ENCODE data around the gene ARHGEF33. TPM values are rescaled to one million over a fixed set of nuclear protein-coding genes. Genes with fewer than 3 reads are reported as not detected.

ARHGEF33 gene
- total RNA-seq, 1 donor from 2014 or later: 1.5 TPM

DNA sequence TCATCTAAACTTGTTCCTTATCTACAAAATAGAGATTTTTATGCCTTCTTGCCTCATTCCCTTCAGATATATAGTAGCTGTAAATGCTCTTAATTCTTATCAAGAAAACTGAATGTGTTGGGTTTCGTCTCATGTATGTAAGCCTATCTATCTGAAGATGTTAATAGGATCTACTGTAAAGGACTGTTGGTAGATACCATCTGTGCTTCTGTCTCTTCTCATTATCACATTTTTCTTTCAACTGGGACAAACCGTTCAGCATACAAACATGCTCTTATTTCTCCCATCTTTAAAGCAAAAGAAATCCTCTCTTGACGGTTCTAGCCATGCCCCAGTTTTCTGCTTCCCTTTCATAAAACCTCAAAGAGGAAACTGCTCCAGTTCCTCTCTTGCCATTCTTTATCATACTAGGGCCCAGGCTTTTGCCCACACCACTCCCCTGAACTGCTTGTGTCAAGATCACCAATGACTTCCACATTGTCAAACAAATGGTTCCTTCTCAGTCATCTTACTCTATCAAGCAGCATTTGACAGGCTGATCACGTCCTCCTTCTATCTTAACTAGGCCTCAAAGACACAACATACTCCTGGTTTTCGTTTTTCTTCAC lies 88.7 kb downstream of the ARHGEF33 start:
- no peaks in the 10 kb centered on the region for H3K36me3 ChIP-seq
- TF ChIP-seq, protein P1, sequence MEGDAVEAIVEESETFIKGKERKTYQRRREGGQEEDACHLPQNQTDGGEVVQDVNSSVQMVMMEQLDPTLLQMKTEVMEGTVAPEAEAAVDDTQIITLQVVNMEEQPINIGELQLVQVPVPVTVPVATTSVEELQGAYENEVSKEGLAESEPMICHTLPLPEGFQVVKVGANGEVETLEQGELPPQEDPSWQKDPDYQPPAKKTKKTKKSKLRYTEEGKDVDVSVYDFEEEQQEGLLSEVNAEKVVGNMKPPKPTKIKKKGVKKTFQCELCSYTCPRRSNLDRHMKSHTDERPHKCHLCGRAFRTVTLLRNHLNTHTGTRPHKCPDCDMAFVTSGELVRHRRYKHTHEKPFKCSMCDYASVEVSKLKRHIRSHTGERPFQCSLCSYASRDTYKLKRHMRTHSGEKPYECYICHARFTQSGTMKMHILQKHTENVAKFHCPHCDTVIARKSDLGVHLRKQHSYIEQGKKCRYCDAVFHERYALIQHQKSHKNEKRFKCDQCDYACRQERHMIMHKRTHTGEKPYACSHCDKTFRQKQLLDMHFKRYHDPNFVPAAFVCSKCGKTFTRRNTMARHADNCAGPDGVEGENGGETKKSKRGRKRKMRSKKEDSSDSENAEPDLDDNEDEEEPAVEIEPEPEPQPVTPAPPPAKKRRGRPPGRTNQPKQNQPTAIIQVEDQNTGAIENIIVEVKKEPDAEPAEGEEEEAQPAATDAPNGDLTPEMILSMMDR (IDR thresholded peaks at IDR 0.05): no peak
- no peaks in the 10 kb centered on the region for H3K9me3 ChIP-seq
- intact Hi-C loops (cut with DNase I): no loop called here
- H3K4me3 ChIP-seq: no peak overlapping the region
- no peak overlapping the region for H3K27ac ChIP-seq
- H3K27me3 ChIP-seq (ENCODE audit: low read depth): no peaks in the 10 kb centered on the region
- H3K4me1 ChIP-seq: no peaks in the 10 kb centered on the region
- ATAC-seq (peak in 1 of 2 donors; percentile 65), DNase-seq (no peak)

DNA sequence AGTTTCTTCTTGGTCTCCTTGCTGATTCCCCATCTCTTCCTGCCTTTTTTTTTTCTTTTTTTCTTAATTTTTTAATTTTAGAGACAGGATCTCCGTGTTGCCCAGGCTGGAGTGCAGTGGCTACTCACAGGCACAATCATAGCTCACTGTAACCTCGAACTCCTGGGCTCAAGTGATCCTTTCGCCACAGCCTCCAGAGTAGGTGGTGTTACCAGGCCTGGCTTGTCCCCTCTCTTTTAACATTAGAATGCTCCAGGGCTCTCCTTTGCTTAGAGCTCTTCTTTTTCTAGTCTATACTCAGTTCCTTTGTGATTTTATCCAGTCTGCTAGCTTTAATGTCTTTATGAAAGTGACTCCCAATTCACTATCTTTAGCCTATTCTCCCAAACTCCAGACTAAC lies 89.2 kb downstream of the ARHGEF33 start:
- intact Hi-C loops (cut with DNase I): no loop called here
- H3K27ac ChIP-seq: no peak overlapping the region
- H3K36me3 ChIP-seq: peaks cover 4% of the 10 kb centered on the region
- DNase-seq (no peak), ATAC-seq (no peak)
- TF ChIP-seq, protein P1 (IDR thresholded peaks at IDR 0.05): no peak
- no peak overlapping the region for H3K4me3 ChIP-seq
- no peaks in the 10 kb centered on the region for H3K4me1 ChIP-seq
- H3K9me3 ChIP-seq: no peaks in the 10 kb centered on the region
- no peaks in the 10 kb centered on the region for H3K27me3 ChIP-seq (ENCODE audit: low read depth)

DNA sequence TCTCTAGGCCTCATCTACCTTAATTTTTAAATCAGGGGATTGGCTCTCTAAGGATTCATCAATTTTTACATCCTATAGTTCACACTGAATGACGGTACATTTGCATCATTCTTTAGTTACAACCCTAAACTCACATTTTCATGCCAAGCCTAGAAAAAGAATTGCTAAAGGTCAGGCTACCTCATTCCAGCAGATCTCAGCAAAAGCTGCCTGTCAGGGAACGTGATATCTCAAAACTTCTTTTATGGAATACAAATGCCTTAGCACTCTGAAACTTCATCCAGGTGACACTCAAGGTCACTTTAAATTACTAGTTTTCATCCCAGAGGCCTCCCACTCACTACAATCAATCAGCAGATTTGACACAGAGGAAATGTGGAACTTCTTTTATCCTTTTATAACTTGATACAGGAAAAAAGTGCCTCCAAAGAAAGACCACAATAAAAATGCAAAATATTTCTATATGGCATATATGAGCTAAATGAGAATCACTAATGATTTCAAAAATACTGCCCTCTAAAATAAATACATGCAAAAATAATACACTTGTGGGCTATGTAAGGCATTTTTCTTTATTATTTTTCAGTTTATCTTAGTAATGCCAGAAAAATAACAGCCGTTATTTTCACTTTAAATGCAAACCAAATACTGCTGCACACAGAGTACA lies 91.5 kb downstream of the ARHGEF33 start:
- Histone ChIP-seq H3K27me3 (ENCODE audit: low read depth) (no peaks in the 10 kb centered on the region), H3K27ac (no peak overlapping the region), H3K4me3 (no peak overlapping the region), H3K9me3 (no peaks in the 10 kb centered on the region), H3K36me3 (peaks cover 25% of the 10 kb centered on the region), H3K4me1 (no peaks in the 10 kb centered on the region)
- ATAC-seq (no peak), DNase-seq (no peak)
- intact Hi-C loops (cut with DNase I): no loop called here
- TF ChIP-seq, protein P1 (IDR thresholded peaks at IDR 0.05): no peak

DNA sequence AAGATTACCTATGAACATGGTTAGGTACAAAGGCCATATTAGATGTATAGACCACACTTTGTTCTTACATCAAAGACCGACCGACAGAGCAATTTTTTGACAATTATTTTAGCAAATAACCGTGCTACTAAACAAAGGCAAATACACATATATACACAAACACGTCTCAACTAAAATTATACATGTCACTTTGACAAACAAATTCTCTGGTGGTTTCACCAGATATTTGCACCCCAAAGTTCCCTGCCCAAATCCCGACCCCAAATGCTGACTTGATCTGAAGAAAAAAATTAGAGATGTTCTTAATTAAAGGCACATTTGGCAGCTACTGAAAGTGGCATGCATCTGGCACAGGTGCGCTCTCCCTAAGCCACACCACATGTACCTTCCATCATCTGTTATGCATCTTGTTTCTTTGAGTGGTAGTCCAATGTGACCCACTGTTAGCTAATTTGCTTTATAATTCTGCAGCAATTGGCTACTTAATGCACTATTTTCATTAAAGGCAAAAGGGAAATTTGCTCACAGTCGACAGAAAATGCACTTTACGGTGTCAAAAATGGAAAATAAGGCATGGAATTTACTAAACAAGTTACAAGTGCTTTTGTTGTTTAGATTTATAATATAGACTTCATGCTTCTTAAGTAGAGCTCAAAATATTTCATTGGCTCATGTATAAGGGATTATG lies 92.1 kb downstream of the ARHGEF33 start:
- intact Hi-C loops (cut with DNase I): no loop called here
- H3K36me3 ChIP-seq: peaks cover 32% of the 10 kb centered on the region
- H3K4me3 ChIP-seq: no peak overlapping the region
- TF ChIP-seq, protein P1 (IDR thresholded peaks at IDR 0.05): no peak
- DNase-seq (no peak), ATAC-seq (no peak)
- no peaks in the 10 kb centered on the region for H3K27me3 ChIP-seq (ENCODE audit: low read depth)
- H3K27ac ChIP-seq: no peak overlapping the region
- no peaks in the 10 kb centered on the region for H3K9me3 ChIP-seq
- no peaks in the 10 kb centered on the region for H3K4me1 ChIP-seq

DNA sequence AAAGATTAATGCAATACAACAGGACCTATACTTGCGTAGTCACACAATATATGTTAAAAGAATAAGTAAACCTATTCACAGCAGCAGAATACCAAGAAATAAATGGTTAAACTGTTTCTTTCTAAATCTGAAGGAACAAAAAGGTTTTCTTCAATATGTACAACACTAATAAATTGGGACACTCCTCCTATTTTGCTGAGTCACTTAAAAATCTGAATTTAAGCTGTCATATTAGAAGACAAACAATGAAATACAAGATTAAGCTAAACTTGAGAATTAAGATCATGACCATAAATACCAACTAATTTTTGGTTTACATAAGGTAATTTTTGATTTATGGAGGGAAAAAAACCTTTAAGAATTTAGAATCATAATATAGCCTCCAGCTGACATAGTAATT lies 92.8 kb downstream of the ARHGEF33 start:
- DNase-seq (no peak), ATAC-seq (no peak)
- TF ChIP-seq, protein P1 (IDR thresholded peaks at IDR 0.05): no peak
- Histone ChIP-seq H3K27me3 (ENCODE audit: low read depth) (no peaks in the 10 kb centered on the region), H3K4me1 (no peaks in the 10 kb centered on the region), H3K4me3 (no peak overlapping the region), H3K27ac (no peak overlapping the region), H3K36me3 (peaks cover 39% of the 10 kb centered on the region), H3K9me3 (no peaks in the 10 kb centered on the region)
- intact Hi-C loops (cut with DNase I): no loop called here

All from lower lobe of right lung (tissue), 2 donors.